Heart right ventricle (tissue), 16 donors: ENCODE measurements around the gene FGD4. TPM values are rescaled to one million over a fixed set of nuclear protein-coding genes. Genes with fewer than 3 reads are reported as not detected.

Experiments used
- ATAC-seq, 8 donors: fragments of 200-7000 bp; cut with Tn5 transposase; one replicate each; pipeline ENCODE4 v1.9.1; 2020; ENCODE audit warnings: mild to moderate bottlenecking in 8 of 8, moderate library complexity in 8 of 8, moderate number of reproducible peaks in 1 of 8
- DNase-seq, 2 donors: peaks; one replicate each; pipeline ENCODE4 v3.0.0-alpha.2; 2020
- H3K27ac ChIP-seq, 10 donors: fragments of 200-600 bp; sonication (generic) in 2 of 10; one replicate each; pipeline versions ENCODE4 v1.5.0 to v1.8.0; 2020 to 2022; ENCODE audit warnings: mild to moderate bottlenecking in 3 of 10
- H3K27me3 ChIP-seq, 7 donors: fragments of 200-600 bp; one replicate each; pipeline ENCODE4 v1.8.0; 2021 to 2022; ENCODE audit warnings: mild to moderate bottlenecking in 2 of 7
- H3K36me3 ChIP-seq, 9 donors: fragments of 200-600 bp; sonication (generic) in 1 of 9; one replicate each; pipeline versions ENCODE4 v1.5.0 to v1.8.0; 2020 to 2022; ENCODE audit warnings: mild to moderate bottlenecking in 2 of 9
- H3K4me1 ChIP-seq, 9 donors: fragments of 200-600 bp; sonication (generic) in 1 of 9; one replicate each; pipeline versions ENCODE4 v1.5.0 to v1.8.0; 2020 to 2022; ENCODE audit warnings: mild to moderate bottlenecking in 4 of 9
- H3K4me3 ChIP-seq, 10 donors: fragments of 200-600 bp; sonication (generic) in 2 of 10; one replicate each; pipeline versions ENCODE4 v1.5.0 to v1.8.0; 2020 to 2022; ENCODE audit warnings: mild to moderate bottlenecking in 7 of 10, moderate library complexity in 2 of 10
- H3K9me3 ChIP-seq, 11 donors: fragments of 200-600 bp in 10 of 11; sonication (generic) in 2 of 11; one replicate each; pipeline versions ENCODE4 v1.5.0 to v1.8.0; 2013 to 2022; ENCODE audit warnings: mild to moderate bottlenecking in 2 of 11, control low read depth in 1 of 11, moderate library complexity in 1 of 11
- WGBS, 2 donors: extraction: QIAGEN DNeasy Blood & Tissue Kit; methylation state at CpG; one replicate each; pipeline ENCODE4 v1.1.7; 2013; ENCODE audit warnings: inconsistent platforms in 1 of 2; 5-methylcytosine and 5-hydroxymethylcytosine counted together
- intact Hi-C, 10 donors: fragments of 100-400 bp; cut with DNase I; formaldehyde crosslinking; loops; one replicate each; pipeline versions ENCODE4 v1.11.1 to v1.14.2; 2022
- polyA plus RNA-seq, 2 donors: library from polyadenylated mRNA; stranded (reverse); fragments of 200-250 nt; gene quantifications; one replicate each; pipeline ENCODE4 v1.2.3, GENCODE V29; 2013
- total RNA-seq, 10 donors: library from RNA; stranded (reverse); fragmentation: NEBNext Ultra II Directional in 3 of 10; extraction: Animal tissue kit (Norgen Biotek cat#: 25700) in 3 of 10; gene quantifications; one replicate each; pipeline versions ENCODE4 v1.2.1 to v1.2.4, GENCODE V29; 2021 to 2023
- TF ChIP-seq, protein P1 (sequence below), 9 donors: fragments of 200-600 bp; sonication (generic) in 2 of 9; IDR thresholded peaks; one replicate each; pipeline versions ENCODE4 v1.5.0 to v1.8.0; 2021 to 2022; ENCODE audit warnings: antibody characterized with exemption in 9 of 9, mild to moderate bottlenecking in 5 of 9, moderate library complexity in 1 of 9
- donor health status: Arrhythmogenic right ventricular cardiomyopathy.
- donor health status: ischemic (EF 13 %, LVEDD 7.1; RV severe dilation, severe dysfunction).
- donor health status: healthy with polysubstance abuse.
- donor health status: DM: no; HTN: yes; CAD: no.
- donor health status: DM: no; HTN: no; CAD: no.
- donor health status: ischemic (EF 25% LVEDD 6.9; RV normal size, moderate dysfunction).
- donor health status: ischemic (EF 25% LVEDD 5.7; RV mildly dilated, moderate dysfunction).
- donor health status: healthy.
- donor health status: DM: yes; HTN: yes; CAD: no.
- donor health status: Ischemic cardiomyopathy.
- donor health status: ischemic (EF 35%, LVEDD 5.7; RV mildly dilated, moderate dysfunction).
- donor health status: nonischemic (EF 11% LVEDD 7.7; RV severe dilation, severe dysfunction).
- donor health status: DM: yes; HTN: yes; CAD: no.
- donor health status: PGD.
- donor health status: ischemic (EF 29% LVEDD 5.4; RV normal size, mild dysfunction).
- donor health status: nonischemic (EF 23%, LVEDD 6.1; RV moderate dilation, normal function).

Gene FGD4
- total and polyA plus RNA-seq, 12 donors, result 2.6 to 36.9 (median 25.5) TPM

DNA sequence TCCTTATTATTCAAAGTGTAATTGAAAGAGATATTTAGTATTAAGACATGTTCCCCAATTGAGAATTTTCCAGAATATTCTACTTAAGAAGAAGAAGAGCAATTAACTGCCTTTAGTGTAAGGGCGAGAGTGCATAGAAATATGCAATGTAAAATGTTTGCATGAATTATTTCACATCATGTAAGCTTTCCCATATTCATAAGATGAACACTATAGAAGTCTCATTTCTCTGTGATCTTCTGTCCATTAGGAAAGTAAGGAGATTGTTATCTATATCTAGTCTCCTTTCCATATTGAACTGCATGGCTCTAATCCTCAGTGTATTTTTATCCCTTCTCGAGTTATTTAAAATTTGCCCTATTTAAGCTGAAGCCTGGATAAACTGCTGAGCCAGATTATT, 17.1 kb upstream of the FGD4 start:
- no peak overlapping the region for H3K27ac ChIP-seq
- no peaks in the 10 kb centered on the region for H3K36me3 ChIP-seq
- H3K9me3 ChIP-seq, result no peaks in the 10 kb centered on the region
- ATAC-seq (no peak), DNase-seq (no peak)
- TF ChIP-seq, protein P1, sequence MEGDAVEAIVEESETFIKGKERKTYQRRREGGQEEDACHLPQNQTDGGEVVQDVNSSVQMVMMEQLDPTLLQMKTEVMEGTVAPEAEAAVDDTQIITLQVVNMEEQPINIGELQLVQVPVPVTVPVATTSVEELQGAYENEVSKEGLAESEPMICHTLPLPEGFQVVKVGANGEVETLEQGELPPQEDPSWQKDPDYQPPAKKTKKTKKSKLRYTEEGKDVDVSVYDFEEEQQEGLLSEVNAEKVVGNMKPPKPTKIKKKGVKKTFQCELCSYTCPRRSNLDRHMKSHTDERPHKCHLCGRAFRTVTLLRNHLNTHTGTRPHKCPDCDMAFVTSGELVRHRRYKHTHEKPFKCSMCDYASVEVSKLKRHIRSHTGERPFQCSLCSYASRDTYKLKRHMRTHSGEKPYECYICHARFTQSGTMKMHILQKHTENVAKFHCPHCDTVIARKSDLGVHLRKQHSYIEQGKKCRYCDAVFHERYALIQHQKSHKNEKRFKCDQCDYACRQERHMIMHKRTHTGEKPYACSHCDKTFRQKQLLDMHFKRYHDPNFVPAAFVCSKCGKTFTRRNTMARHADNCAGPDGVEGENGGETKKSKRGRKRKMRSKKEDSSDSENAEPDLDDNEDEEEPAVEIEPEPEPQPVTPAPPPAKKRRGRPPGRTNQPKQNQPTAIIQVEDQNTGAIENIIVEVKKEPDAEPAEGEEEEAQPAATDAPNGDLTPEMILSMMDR (IDR thresholded peaks at IDR 0.05), result no peak
- WGBS, 2 donors, result 86 to 88% methylated on average over 2 of the region's 2 CpGs
- no peak overlapping the region for H3K4me3 ChIP-seq
- intact Hi-C loops, result loop anchor here in 1 of 10 donors (5.0 kb wide), 1 partner anchor 195 kb away; no protein-coding TSS in a partner anchor
- no peaks in the 10 kb centered on the region for H3K4me1 ChIP-seq
- no peaks in the 10 kb centered on the region for H3K27me3 ChIP-seq

DNA sequence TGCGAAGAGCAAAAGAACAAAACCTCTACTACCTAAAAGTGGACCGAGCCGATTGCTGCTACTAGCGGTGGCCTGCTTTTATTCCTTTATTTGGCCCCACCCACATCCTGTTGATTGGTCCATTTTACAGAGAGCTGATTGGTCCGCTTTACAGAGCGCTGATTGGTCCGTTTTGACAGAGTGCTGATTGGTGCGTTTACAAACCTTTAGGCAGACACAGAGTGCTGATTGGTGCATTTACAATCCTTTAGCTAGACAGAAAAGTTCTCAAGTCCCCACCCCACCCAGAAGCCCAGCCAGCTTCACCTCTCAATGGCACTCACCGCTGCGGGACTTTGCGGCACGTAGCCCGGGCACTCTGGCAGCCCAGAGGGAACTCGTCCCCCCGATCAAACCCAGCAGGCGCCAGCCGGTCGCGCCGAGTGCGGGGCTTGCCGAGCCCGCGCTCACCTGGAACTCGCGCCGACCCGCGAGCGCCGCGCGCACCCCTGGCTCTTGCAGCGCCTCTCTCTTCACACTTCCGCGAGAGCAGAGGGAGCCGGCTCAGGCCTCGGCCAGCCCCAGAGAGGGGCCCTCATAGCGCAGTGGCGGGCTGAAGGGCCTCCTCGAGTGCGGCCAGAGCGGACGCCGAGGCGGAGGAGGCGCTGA, 8.7 kb upstream of the FGD4 start:
- Histone ChIP-seq H3K27ac (peak overlapping the region in 2 of 10 donors; percentile 1 to 13), H3K9me3 (peaks cover 0 to 9% (median 0%) of the 10 kb centered on the region in 11 donors), H3K4me3 (peak overlapping the region in 9 of 10 donors; percentile 31 to 57 (median 52)), H3K36me3 (no peaks in the 10 kb centered on the region), H3K27me3 (peaks cover 0 to 5% (median 0%) of the 10 kb centered on the region in 7 donors), H3K4me1 (peaks cover 0 to 6% (median 3%) of the 10 kb centered on the region in 9 donors)
- DNase-seq, result peak; percentile 7 to 24
- intact Hi-C loops, result no loop called here
- ATAC-seq, result peak in 7 of 8 donors; percentile 42 to 86 (median 64)
- TF ChIP-seq, protein P1 (IDR thresholded peaks at IDR 0.05), result no peak
- WGBS, 2 donors, result 34 to 37% methylated on average over 47 of the region's 47 CpGs

GRCh38 chr12:32395026-32395425, 4.3 kb upstream of the FGD4 start:
- Histone ChIP-seq H3K4me3 (no peak overlapping the region), H3K27me3 (peaks cover 0 to 19% (median 0%) of the 10 kb centered on the region in 7 donors), H3K27ac (no peak overlapping the region), H3K36me3 (no peaks in the 10 kb centered on the region), H3K4me1 (peaks cover 0 to 19% (median 11%) of the 10 kb centered on the region in 9 donors), H3K9me3 (peaks cover 0 to 8% (median 0%) of the 10 kb centered on the region in 11 donors)
- no peak for ATAC-seq
- intact Hi-C loops, result loop anchor here in 2 of 10 donors (5.0 kb wide), 1 partner anchor 57 kb away; no protein-coding TSS in a partner anchor
- DNase-seq, result no peak
- TF ChIP-seq, protein P1 (IDR thresholded peaks at IDR 0.05), result no peak

- 61 to 62% methylated on average over 4 of the region's 4 CpGs for WGBS, 2 donors
- intact Hi-C loops, result loop anchor here in 2 of 10 donors (5.0 kb wide), 1 partner anchor 55 kb away; no protein-coding TSS in a partner anchor
- H3K4me3 ChIP-seq, result no peak overlapping the region
- H3K9me3 ChIP-seq, result no peaks in the 10 kb centered on the region
- H3K36me3 ChIP-seq, result no peaks in the 10 kb centered on the region
- ATAC-seq, result no peak
- TF ChIP-seq, protein P1 (IDR thresholded peaks at IDR 0.05), result no peak
- peaks cover 0 to 27% (median 21%) of the 10 kb centered on the region in 9 donors for H3K4me1 ChIP-seq
- DNase-seq, result no peak
- H3K27me3 ChIP-seq, result peaks cover 0 to 32% (median 0%) of the 10 kb centered on the region in 7 donors
- no peak overlapping the region for H3K27ac ChIP-seq
Observed at GRCh38 chr12:32397696-32398095, 1.7 kb upstream of the FGD4 start.
